HG02970 (cell line): Measurements from ENCODE around the gene DNER.
"Not testable (repeated sequence)": the region's sequence is repeated elsewhere in the genome, so short reads cannot be mapped to it uniquely, and the experiment has no call there.

ENCODE experiments used
- ATAC-seq: cut with Tn5 transposase; IDR thresholded peaks from one replicate; pipeline ENCODE4 v1.9.1; 2021; ENCODE audit warnings: mild to moderate bottlenecking, moderate library complexity, moderate number of reproducible peaks; ENCODE audit not compliant: unreplicated experiment, low FRiP score

The DNER gene

GRCh38 chr2:229511524-229511923 lies 202.8 kb downstream of the DNER start:
- ATAC-seq = no peak

GRCh38 chr2:229506699-229507098 lies 207.7 kb downstream of the DNER start:
- ATAC-seq = not testable (repeated sequence)

- no peak for ATAC-seq
These were observed 213.1 kb downstream of the DNER start for GRCh38 chr2:229501051-229501794.

- ATAC-seq = no peak
These were observed 222.3 kb downstream of the DNER start for GRCh38 chr2:229492034-229492433.

GRCh38 chr2:229490167-229490566 lies 224.2 kb downstream of the DNER start:
- ATAC-seq = no peak

- no peak for ATAC-seq
These were observed 225.3 kb downstream of the DNER start for GRCh38 chr2:229489016-229489415.

GRCh38 chr2:229488232-229488631 lies 226.1 kb downstream of the DNER start:
- no peak for ATAC-seq

GRCh38 chr2:229486673-229487072 lies 227.7 kb downstream of the DNER start:
- no peak for ATAC-seq

GRCh38 chr2:229485857-229486256 lies 228.5 kb downstream of the DNER start:
- ATAC-seq = no peak

GRCh38 chr2:229477269-229477755 lies 237.0 kb downstream of the DNER start:
- no peak for ATAC-seq

- no peak for ATAC-seq
These were observed 238.6 kb downstream of the DNER start for GRCh38 chr2:229475778-229476177.

- no peak for ATAC-seq
These were observed 240.2 kb downstream of the DNER start for GRCh38 chr2:229474125-229474524.

GRCh38 chr2:229470781-229471180 lies 243.6 kb downstream of the DNER start:
- no peak for ATAC-seq

- ATAC-seq = no peak
These were observed 246.6 kb downstream of the DNER start for GRCh38 chr2:229467783-229468182.

GRCh38 chr2:229463841-229464346 lies 250.5 kb downstream of the DNER start:
- no peak for ATAC-seq

- no peak for ATAC-seq
These were observed 252.2 kb downstream of the DNER start for GRCh38 chr2:229462112-229462511.

GRCh38 chr2:229456091-229456490 lies 258.3 kb downstream of the DNER start:
- no peak for ATAC-seq

- ATAC-seq = no peak
These were observed 259.3 kb downstream of the DNER start for GRCh38 chr2:229454934-229455631.

GRCh38 chr2:229453230-229453629 lies 261.1 kb downstream of the DNER start:
- no peak for ATAC-seq

- no peak for ATAC-seq
These were observed 262.5 kb downstream of the DNER start for GRCh38 chr2:229451852-229452251.

- ATAC-seq = no peak
These were observed 267.1 kb downstream of the DNER start for GRCh38 chr2:229447227-229447626.

GRCh38 chr2:229446350-229446749 lies 268.0 kb downstream of the DNER start:
- no peak for ATAC-seq
